HepG2 (cell line): ENCODE data around the gene PLK5. TPM values are rescaled to one million over a fixed set of nuclear protein-coding genes. Genes with fewer than 3 reads are reported as not detected.

Experiments used
- CCAR2 ChIP-seq: fragments of 200-400 bp; formaldehyde crosslinking; optimal IDR thresholded peaks from 2 replicates; pipeline ENCODE3; 2018; ENCODE audit warnings: low read depth, mild to moderate bottlenecking, low read length, moderate library complexity
- CENPX ChIP-seq: sonication (generic); formaldehyde crosslinking; IDR thresholded peaks from 2 replicates; pipeline ENCODE4 v1.9.0; 2021; ENCODE audit warnings: mild to moderate bottlenecking, missing genetic modification reagents, moderate library complexity
- FOXC1 ChIP-seq: sonication (generic); formaldehyde crosslinking; IDR thresholded peaks from 2 replicates; pipeline ENCODE4 v1.8.0; 2022; ENCODE audit warnings: mild to moderate bottlenecking, missing genetic modification reagents, borderline replicate concordance
- GFI1 ChIP-seq: sonication (generic); formaldehyde crosslinking; IDR thresholded peaks from 2 replicates; pipeline ENCODE4 v1.5.0; 2020; ENCODE audit warnings: missing genetic modification reagents, mild to moderate bottlenecking, borderline replicate concordance
- HES4 ChIP-seq: sonication (generic); formaldehyde crosslinking; IDR thresholded peaks from 2 replicates; pipeline ENCODE4 v1.9.0; 2021; ENCODE audit warnings: mild to moderate bottlenecking, missing genetic modification reagents, borderline replicate concordance
- HNRNPLL ChIP-seq: fragments of 200-400 bp; formaldehyde crosslinking; IDR thresholded peaks from 2 replicates; pipeline ENCODE4 v1.6.1; 2017; ENCODE audit warnings: mild to moderate bottlenecking, low read depth, low read length; ENCODE audit not compliant: poor library complexity, severe bottlenecking
- HOXD1 ChIP-seq: sonication (generic); formaldehyde crosslinking; IDR thresholded peaks from 2 replicates; pipeline ENCODE4 v1.5.0; 2020; ENCODE audit warnings: missing genetic modification reagents
- IKZF1 ChIP-seq: fragments of 450-650 bp; IDR thresholded peaks from 2 replicates; pipeline ENCODE4 v1.7.1; 2016
- KLF16 ChIP-seq, 2 experiments: sonication (generic) in 1 of 2; formaldehyde crosslinking in 1 of 2; IDR thresholded peaks; 2 replicates each; pipeline versions ENCODE4 v1.6.1 to v1.8.0; 2016 to 2023; ENCODE audit warnings: missing genetic modification reagents in 2 of 2, missing compliant biosample characterization in 1 of 2
- MIER3 ChIP-seq: IDR thresholded peaks from 2 replicates; pipeline ENCODE4 v1.6.1; 2016; ENCODE audit warnings: missing compliant biosample characterization, borderline replicate concordance
- RARA ChIP-seq: IDR thresholded peaks from 2 replicates; pipeline ENCODE4 v1.6.1; 2016; ENCODE audit warnings: missing genetic modification reagents, missing compliant biosample characterization
- RCOR2 ChIP-seq: IDR thresholded peaks from 2 replicates; pipeline ENCODE4 v1.6.1; 2016; ENCODE audit warnings: missing biosample characterization, missing genetic modification reagents
- RNF2 ChIP-seq: fragments of 450-650 bp; conservative IDR thresholded peaks from 2 replicates; pipeline ENCODE4 v1.6.1; 2016; ENCODE audit warnings: low read depth
- TCF7 ChIP-seq: sonication (generic); IDR thresholded peaks from 2 replicates; pipeline ENCODE4 v1.6.1; 2016; ENCODE audit warnings: antibody characterized with exemption, low read depth
- U2AF1 ChIP-seq: fragments of 200-400 bp; formaldehyde crosslinking; optimal IDR thresholded peaks from 2 replicates; pipeline ENCODE3; 2017; ENCODE audit warnings: mild to moderate bottlenecking, low read depth, low read length
- ZBTB38 ChIP-seq: sonication (generic); formaldehyde crosslinking; IDR thresholded peaks from 2 replicates; pipeline ENCODE4 v1.5.1; 2020; ENCODE audit warnings: mild to moderate bottlenecking, missing genetic modification reagents
- ZNF484 ChIP-seq: sonication (generic); formaldehyde crosslinking; IDR thresholded peaks from 2 replicates; pipeline ENCODE4 v1.5.1; 2020; ENCODE audit warnings: mild to moderate bottlenecking, low read depth, missing genetic modification reagents, borderline replicate concordance
- ZNF775 ChIP-seq: sonication (generic); formaldehyde crosslinking; IDR thresholded peaks from 2 replicates; pipeline ENCODE4 v1.4.0; 2020; ENCODE audit warnings: missing genetic modification reagents, mild to moderate bottlenecking, moderate library complexity, borderline replicate concordance
- ZNF788 ChIP-seq: sonication (generic); formaldehyde crosslinking; IDR thresholded peaks from 2 replicates; pipeline ENCODE4 v1.5.0; 2020; ENCODE audit warnings: mild to moderate bottlenecking, missing genetic modification reagents, borderline replicate concordance
- ZNF83 ChIP-seq: sonication (generic); formaldehyde crosslinking; IDR thresholded peaks from 2 replicates; pipeline ENCODE4 v1.4.0; 2020; ENCODE audit warnings: missing genetic modification reagents, mild to moderate bottlenecking, borderline replicate concordance
- polyA plus RNA-seq, 8 experiments: library from polyadenylated mRNA; depleted of rRNA in 3 of 8; stranded (reverse) in 7 of 8; unstranded in 1 of 8; fragments of >200 nt; fragmentation: Illumina TruSeq in 4 of 8; extraction: Trizol in 4 of 8; gene quantifications; 2 replicates each; pipeline versions ENCODE4 v1.2.1 to v1.2.3, GENCODE V29; 2011 to 2016; ENCODE audit warnings: low read depth in 4 of 8, missing spikeins in 1 of 8, mixed read lengths in 1 of 8; ENCODE audit not compliant: insufficient read depth in 1 of 8
- total RNA-seq, 5 experiments: library from RNA; depleted of rRNA; stranded (reverse); fragments of >200 nt; fragmentation: Illumina TruSeq; extraction: Trizol; gene quantifications; 2 replicates each; pipeline ENCODE4 v1.2.3, GENCODE V29; 2016; ENCODE audit warnings: low read depth in 1 of 5
- TF ChIP-seq, protein P1 (sequence below): sonication (generic); formaldehyde crosslinking; IDR thresholded peaks from 2 replicates; pipeline ENCODE4 v1.5.0; 2020; ENCODE audit warnings: mild to moderate bottlenecking, low read depth, missing genetic modification reagents, borderline replicate concordance
- TF ChIP-seq, protein P2 (sequence below): sonication (generic); formaldehyde crosslinking; IDR thresholded peaks from 2 replicates; pipeline ENCODE4 v1.4.0; 2020; ENCODE audit warnings: missing genetic modification reagents
- TF ChIP-seq, protein P3 (sequence below): sonication (generic); formaldehyde crosslinking; IDR thresholded peaks from 2 replicates; pipeline ENCODE4 v1.9.0; 2021; ENCODE audit warnings: missing genetic modification reagents, mild to moderate bottlenecking, borderline replicate concordance
- TF ChIP-seq, protein P4 (sequence below): sonication (generic); formaldehyde crosslinking; IDR thresholded peaks from 2 replicates; pipeline ENCODE4 v1.5.1; 2020; ENCODE audit warnings: mild to moderate bottlenecking, moderate library complexity, missing genetic modification reagents

Gene PLK5
- total and polyA plus RNA-seq, 2 of the 13 experiments (the other 11 are each of a cell fraction or from before 2014, with no cell fraction given): not detected

DNA sequence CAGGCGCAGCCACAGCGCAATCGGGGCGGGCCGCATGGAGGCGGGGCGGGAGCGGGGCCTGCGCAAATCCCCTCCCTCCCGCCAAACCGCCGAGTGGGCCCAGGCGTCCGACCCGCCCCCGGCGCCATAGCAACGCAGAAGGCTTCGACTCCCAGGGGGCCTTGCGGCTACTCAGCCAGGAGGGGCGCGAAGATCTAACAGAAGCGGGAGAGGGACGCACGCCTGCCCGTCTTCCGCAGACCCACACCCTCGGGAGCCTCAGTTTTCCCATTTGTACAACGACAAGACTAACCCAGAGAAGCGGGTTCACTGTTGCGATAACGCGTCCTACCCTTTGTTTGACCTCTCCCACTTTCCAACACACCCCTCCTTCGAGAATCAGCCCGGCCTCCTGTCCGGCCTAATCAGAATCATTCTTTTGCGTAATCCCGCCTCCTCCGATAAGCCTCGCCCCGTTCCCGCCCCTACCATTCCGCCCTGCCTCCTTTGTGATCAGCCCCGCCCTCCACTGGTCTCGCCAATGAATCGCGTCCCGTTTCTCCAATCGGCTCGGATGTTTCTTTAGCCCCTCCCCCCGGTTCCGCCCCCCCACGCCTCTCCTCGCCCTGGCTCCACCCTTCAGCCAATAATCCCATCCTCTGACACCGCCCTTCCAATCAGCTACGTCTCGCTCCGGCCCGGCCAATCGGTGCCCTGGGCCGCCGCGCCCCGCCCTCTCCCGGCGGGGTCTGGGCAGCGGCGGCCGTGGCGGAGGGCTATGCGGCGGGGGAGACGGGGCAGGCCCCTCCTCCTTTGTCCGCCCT, 33.4 kb upstream of the PLK5 start, which contains the start of gene PCSK4 (continued):
- TF ChIP-seq, protein P1, sequence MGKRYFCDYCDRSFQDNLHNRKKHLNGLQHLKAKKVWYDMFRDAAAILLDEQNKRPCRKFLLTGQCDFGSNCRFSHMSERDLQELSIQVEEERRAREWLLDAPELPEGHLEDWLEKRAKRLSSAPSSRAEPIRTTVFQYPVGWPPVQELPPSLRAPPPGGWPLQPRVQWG: no peak
- TF ChIP-seq ZNF788 (CRISPR knock-in tag) (no peak), ZNF83 (0 out of 2 replicates have a peak, but pooled peaks have one; percentile 36), RNF2 (no peak; the same call in 1 of the 2 replicates), HES4 (CRISPR knock-in tag) (no peak), FOXC1 (CRISPR knock-in tag) (peak; percentile 91; the same call in 1 of the 2 replicates), IKZF1 (no peak), U2AF1 (no peak), KLF16 (CRISPR knock-in tag; IDR thresholded peaks at IDR 0.05) (peak in 1 of 2 experiments; percentile 66; a peak in 2 of 4 replicates), HOXD1 (CRISPR knock-in tag) (peak; percentile 55; the same call in 1 of the 2 replicates), RARA (peak; percentile 47), CCAR2 (peak; percentile 37), ZNF775 (CRISPR knock-in tag) (no peak), RCOR2 (CRISPR knock-in tag) (0 out of 2 replicates have a peak, but pooled peaks have one; percentile 16), TCF7 (no peak), ZBTB38 (no peak), MIER3 (CRISPR knock-in tag) (no peak), ZNF484 (no peak), HNRNPLL (peak; percentile 92), GFI1 (CRISPR knock-in tag) (peak; percentile 13; the same call in 1 of the 2 replicates), CENPX (no peak)
- TF ChIP-seq, protein P2, sequence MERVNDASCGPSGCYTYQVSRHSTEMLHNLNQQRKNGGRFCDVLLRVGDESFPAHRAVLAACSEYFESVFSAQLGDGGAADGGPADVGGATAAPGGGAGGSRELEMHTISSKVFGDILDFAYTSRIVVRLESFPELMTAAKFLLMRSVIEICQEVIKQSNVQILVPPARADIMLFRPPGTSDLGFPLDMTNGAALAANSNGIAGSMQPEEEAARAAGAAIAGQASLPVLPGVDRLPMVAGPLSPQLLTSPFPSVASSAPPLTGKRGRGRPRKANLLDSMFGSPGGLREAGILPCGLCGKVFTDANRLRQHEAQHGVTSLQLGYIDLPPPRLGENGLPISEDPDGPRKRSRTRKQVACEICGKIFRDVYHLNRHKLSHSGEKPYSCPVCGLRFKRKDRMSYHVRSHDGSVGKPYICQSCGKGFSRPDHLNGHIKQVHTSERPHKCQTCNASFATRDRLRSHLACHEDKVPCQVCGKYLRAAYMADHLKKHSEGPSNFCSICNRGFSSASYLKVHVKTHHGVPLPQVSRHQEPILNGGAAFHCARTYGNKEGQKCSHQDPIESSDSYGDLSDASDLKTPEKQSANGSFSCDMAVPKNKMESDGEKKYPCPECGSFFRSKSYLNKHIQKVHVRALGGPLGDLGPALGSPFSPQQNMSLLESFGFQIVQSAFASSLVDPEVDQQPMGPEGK (CRISPR knock-in tag): peak; percentile 83
- TF ChIP-seq, protein P3, sequence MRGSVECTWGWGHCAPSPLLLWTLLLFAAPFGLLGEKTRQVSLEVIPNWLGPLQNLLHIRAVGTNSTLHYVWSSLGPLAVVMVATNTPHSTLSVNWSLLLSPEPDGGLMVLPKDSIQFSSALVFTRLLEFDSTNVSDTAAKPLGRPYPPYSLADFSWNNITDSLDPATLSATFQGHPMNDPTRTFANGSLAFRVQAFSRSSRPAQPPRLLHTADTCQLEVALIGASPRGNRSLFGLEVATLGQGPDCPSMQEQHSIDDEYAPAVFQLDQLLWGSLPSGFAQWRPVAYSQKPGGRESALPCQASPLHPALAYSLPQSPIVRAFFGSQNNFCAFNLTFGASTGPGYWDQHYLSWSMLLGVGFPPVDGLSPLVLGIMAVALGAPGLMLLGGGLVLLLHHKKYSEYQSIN: no peak
- TF ChIP-seq, protein P4, sequence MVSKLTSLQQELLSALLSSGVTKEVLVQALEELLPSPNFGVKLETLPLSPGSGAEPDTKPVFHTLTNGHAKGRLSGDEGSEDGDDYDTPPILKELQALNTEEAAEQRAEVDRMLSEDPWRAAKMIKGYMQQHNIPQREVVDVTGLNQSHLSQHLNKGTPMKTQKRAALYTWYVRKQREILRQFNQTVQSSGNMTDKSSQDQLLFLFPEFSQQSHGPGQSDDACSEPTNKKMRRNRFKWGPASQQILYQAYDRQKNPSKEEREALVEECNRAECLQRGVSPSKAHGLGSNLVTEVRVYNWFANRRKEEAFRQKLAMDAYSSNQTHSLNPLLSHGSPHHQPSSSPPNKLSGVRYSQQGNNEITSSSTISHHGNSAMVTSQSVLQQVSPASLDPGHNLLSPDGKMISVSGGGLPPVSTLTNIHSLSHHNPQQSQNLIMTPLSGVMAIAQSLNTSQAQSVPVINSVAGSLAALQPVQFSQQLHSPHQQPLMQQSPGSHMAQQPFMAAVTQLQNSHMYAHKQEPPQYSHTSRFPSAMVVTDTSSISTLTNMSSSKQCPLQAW (CRISPR knock-in tag): no peak; the same call in 1 of the 2 replicates
